Small intestine (tissue), 7 donors: ENCODE results near the gene LAMA3. TPM values are rescaled to one million over a fixed set of nuclear protein-coding genes. Genes with fewer than 3 reads are reported as not detected.

Experiments used
- DNase-seq, 2 donors: peaks; one replicate each; pipeline versions ENCODE4 v3.0.0 to v3.0.0-alpha.2; 2013
- FAIRE-seq: peaks from 2 replicates; lab custom pipeline; 2012; peaks lifted over from hg19 to GRCh38; lab: Jason Lieb, UNC
- H3K27ac ChIP-seq, 3 donors: one replicate each; pipeline ENCODE4 v1.5.1; 2013; ENCODE audit warnings: low read length in 2 of 3, mild to moderate bottlenecking in 2 of 3, control low read depth in 1 of 3, inconsistent platforms in 1 of 3, low read depth in 1 of 3, moderate library complexity in 1 of 3
- H3K27me3 ChIP-seq, 3 donors: one replicate each; pipeline ENCODE4 v1.6.1; 2013; ENCODE audit warnings: low read length in 3 of 3, inconsistent platforms in 1 of 3; ENCODE audit not compliant: control insufficient read depth in 3 of 3, insufficient read depth in 3 of 3
- H3K36me3 ChIP-seq, 3 donors: one replicate each; pipeline ENCODE4 v1.6.1; 2013; ENCODE audit warnings: low read length in 3 of 3, inconsistent platforms in 1 of 3, low read depth in 1 of 3, mild to moderate bottlenecking in 1 of 3, moderate library complexity in 1 of 3; ENCODE audit not compliant: control insufficient read depth in 3 of 3, insufficient read depth in 2 of 3
- H3K4me1 ChIP-seq, 3 donors: one replicate each; pipeline ENCODE4 v1.6.1; 2013; ENCODE audit warnings: low read length in 2 of 3, inconsistent platforms in 1 of 3, low read depth in 1 of 3, mild to moderate bottlenecking in 1 of 3, moderate library complexity in 1 of 3; ENCODE audit not compliant: control insufficient read depth in 3 of 3, insufficient read depth in 2 of 3
- H3K4me3 ChIP-seq, 3 donors: one replicate each; pipeline ENCODE4 v1.5.1; 2013; ENCODE audit warnings: low read length in 3 of 3, control low read depth in 1 of 3, inconsistent platforms in 1 of 3, low read depth in 1 of 3, mild to moderate bottlenecking in 1 of 3, moderate library complexity in 1 of 3
- H3K9me3 ChIP-seq, 2 donors: one replicate each; pipeline ENCODE4 v1.6.1; 2013; ENCODE audit warnings: low read depth in 1 of 2, low read length in 1 of 2; ENCODE audit not compliant: control insufficient read depth in 2 of 2, insufficient read depth in 1 of 2
- WGBS, 3 donors: extraction: QIAGEN DNeasy Blood & Tissue Kit; methylation state at CpG; one replicate each; pipeline ENCODE4 v1.1.7; 2013; 5-methylcytosine and 5-hydroxymethylcytosine counted together
- polyA plus RNA-seq, 4 donors: library from polyadenylated mRNA; stranded (reverse) in 3 of 4; unstranded in 1 of 4; fragments of 200-250 nt in 3 of 4; fragments of 120-200 nt in 1 of 4; gene quantifications; one replicate each; pipeline versions ENCODE4 v1.2.1 to v1.2.3, GENCODE V29; 2013
- donor health status: healthy with polysubstance abuse.
- donor health status: control.
- donor health status: control.
- donor health status: Bipolar disorder and iron deficiency.
- donor health status: healthy.

LAMA3 gene
- polyA plus RNA-seq, 4 donors = 9.7 to 67.4 (median 22.0) TPM

- no peaks in the 10 kb centered on the region for H3K36me3 ChIP-seq
- H3K27ac ChIP-seq = no peak overlapping the region
- no peaks in the 10 kb centered on the region for H3K27me3 ChIP-seq
- 86 to 87% (median 87%) methylated on average over 14 of the region's 14 CpGs for WGBS, 3 donors
- no peak overlapping the region for H3K4me3 ChIP-seq
- no peak for FAIRE-seq
- no peaks in the 10 kb centered on the region for H3K4me1 ChIP-seq
- DNase-seq = no peak
- H3K9me3 ChIP-seq = peaks cover 0 to 3% of the 10 kb centered on the region in 2 donors
These were observed 69.0 kb downstream of the LAMA3 start for GRCh38 chr18:23758281-23758680.

DNA sequence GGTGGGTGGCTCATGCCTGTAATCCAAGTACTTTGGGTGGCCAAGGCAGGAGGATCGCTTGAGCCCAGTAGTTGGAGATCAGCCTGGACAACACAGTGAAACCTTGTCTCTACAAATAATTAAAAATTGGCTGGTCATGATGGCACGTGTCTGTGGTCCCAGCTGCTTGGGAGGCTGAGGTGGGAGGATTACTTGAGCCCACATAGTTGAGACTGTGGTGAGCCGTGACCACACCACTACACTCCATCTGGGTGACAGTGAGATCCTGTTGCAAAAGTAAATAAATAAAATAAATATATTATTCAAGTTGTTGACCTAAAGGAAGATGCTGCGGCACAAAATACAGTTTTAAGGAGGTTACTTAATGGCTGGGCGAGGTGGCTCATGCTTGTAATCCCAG lies 72.7 kb downstream of the LAMA3 start:
- FAIRE-seq (no peak), DNase-seq (no peak)
- H3K36me3 ChIP-seq = no peaks in the 10 kb centered on the region
- no peaks in the 10 kb centered on the region for H3K4me1 ChIP-seq
- WGBS, 3 donors = 89 to 96% (median 94%) methylated on average over 5 of the region's 5 CpGs
- no peak overlapping the region for H3K4me3 ChIP-seq
- H3K9me3 ChIP-seq = no peaks in the 10 kb centered on the region
- no peak overlapping the region for H3K27ac ChIP-seq
- H3K27me3 ChIP-seq = no peaks in the 10 kb centered on the region

DNA sequence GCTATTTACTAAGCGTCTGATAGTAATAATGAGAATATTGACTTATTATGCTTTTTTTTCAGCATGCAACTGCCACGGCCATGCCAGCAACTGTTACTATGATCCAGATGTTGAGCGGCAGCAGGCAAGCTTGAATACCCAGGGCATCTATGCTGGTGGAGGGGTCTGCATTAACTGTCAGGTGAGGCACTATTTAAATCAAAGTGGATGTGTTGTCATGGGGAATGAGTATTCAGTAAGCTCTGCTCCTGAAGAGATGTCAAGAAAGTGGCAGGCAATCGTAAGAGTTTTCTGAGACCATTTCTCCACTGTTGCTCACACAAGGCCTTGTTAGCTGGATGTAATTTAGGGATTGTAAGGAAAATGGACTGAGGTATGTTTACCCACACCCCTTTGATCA lies 74.1 kb downstream of the LAMA3 start:
- no peak overlapping the region for H3K27ac ChIP-seq
- no peaks in the 10 kb centered on the region for H3K4me1 ChIP-seq
- DNase-seq (no peak), FAIRE-seq (no peak)
- H3K27me3 ChIP-seq = no peaks in the 10 kb centered on the region
- whole genome bisulfite sequencing, 3 donors = 91 to 92% (median 92%) methylated on average over 4 of the region's 4 CpGs
- H3K4me3 ChIP-seq = no peak overlapping the region
- H3K9me3 ChIP-seq = peaks cover 0 to 3% of the 10 kb centered on the region in 2 donors
- no peaks in the 10 kb centered on the region for H3K36me3 ChIP-seq

- Histone ChIP-seq H3K36me3 (no peaks in the 10 kb centered on the region), H3K9me3 (peaks cover 0 to 3% of the 10 kb centered on the region in 2 donors), H3K27me3 (no peaks in the 10 kb centered on the region), H3K27ac (no peak overlapping the region), H3K4me1 (no peaks in the 10 kb centered on the region), H3K4me3 (no peak overlapping the region)
- FAIRE-seq = no peak
- no peak for DNase-seq
- WGBS, 3 donors = 93 to 98% (median 98%) methylated on average over 1 of the region's 1 CpG
These were observed 76.7 kb downstream of the LAMA3 start for GRCh38 chr18:23765931-23766330.

GRCh38 chr18:23772327-23773024 lies 83.2 kb downstream of the LAMA3 start:
- DNase-seq (no peak), FAIRE-seq (no peak)
- WGBS, 3 donors = 82 to 85% (median 85%) methylated on average over 4 of the region's 4 CpGs
- Histone ChIP-seq H3K27me3 (no peaks in the 10 kb centered on the region), H3K4me3 (no peak overlapping the region), H3K36me3 (no peaks in the 10 kb centered on the region), H3K27ac (no peak overlapping the region), H3K4me1 (no peaks in the 10 kb centered on the region), H3K9me3 (peaks cover 0 to 3% of the 10 kb centered on the region in 2 donors)

- WGBS, 3 donors = 64 to 68% (median 65%) methylated on average over 3 of the region's 3 CpGs
- H3K36me3 ChIP-seq = no peaks in the 10 kb centered on the region
- no peak for DNase-seq
These were observed 87.1 kb downstream of the LAMA3 start for GRCh38 chr18:23776306-23776705.

DNA sequence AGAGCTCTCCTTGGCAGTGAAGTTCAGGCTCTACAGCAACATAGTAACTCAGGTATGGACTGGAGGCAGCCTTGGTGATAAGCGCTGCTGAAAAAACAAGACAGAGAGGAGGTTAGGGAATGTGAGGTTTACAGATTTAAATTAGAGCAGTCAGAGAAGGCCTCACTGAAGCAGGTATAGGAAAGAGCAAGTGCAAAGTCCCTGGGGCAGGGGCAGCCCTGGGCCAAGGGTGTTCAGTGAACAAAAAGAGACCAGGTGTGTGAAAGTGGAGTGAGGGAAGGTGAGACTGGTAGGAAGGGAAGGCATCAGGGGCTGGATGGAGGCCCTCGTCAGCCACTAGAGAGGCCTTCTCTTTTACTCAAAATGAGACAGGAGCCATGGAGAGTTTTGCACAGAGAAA lies 89.6 kb downstream of the LAMA3 start:
- no peak for FAIRE-seq
- 92 to 95% (median 92%) methylated on average over 2 of the region's 2 CpGs for WGBS, 3 donors
- Histone ChIP-seq H3K4me3 (no peak overlapping the region), H3K27ac (no peak overlapping the region), H3K27me3 (no peaks in the 10 kb centered on the region), H3K4me1 (no peaks in the 10 kb centered on the region), H3K36me3 (no peaks in the 10 kb centered on the region), H3K9me3 (no peaks in the 10 kb centered on the region)
- no peak for DNase-seq

More at GRCh38 chr18:23776306-23776705, 87.1 kb downstream of the LAMA3 start:
- no peaks in the 10 kb centered on the region for H3K27me3 ChIP-seq
- no peaks in the 10 kb centered on the region for H3K4me1 ChIP-seq
- no peaks in the 10 kb centered on the region for H3K9me3 ChIP-seq
- H3K4me3 ChIP-seq = no peak overlapping the region
- no peak overlapping the region for H3K27ac ChIP-seq
- FAIRE-seq = no peak

DNA sequence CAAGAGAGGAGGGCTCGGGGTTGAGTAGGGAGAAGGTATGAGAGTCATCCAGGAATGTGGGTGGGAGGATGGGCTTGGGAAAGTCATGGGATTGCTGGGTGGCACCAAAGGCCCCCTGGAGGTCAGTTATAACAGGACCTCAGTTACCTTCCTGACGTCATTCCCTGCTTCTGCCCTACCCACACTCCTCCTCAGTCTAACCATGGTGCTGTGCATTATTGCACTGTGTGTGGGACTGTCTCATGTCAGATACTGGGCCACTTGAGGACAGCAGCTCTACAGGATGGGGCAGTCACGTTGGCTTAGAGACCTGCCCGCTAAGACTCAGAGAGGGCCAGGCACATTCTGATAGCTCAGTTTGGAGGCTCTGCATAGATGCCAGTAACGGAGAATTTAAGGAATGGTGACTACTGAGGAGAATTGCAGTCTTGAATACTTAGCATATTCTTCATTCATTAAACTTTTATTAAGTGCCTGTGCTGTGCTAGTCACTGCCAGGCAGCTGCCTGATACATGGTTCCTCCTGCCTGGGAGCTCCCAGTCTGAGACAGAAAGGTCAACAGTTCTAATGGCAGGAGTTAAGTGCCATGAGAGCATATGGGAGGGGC lies 90.5 kb downstream of the LAMA3 start:
- Histone ChIP-seq H3K27me3 (no peaks in the 10 kb centered on the region), H3K4me3 (no peak overlapping the region), H3K27ac (no peak overlapping the region), H3K9me3 (no peaks in the 10 kb centered on the region), H3K36me3 (no peaks in the 10 kb centered on the region), H3K4me1 (no peaks in the 10 kb centered on the region)
- DNase-seq (no peak), FAIRE-seq (no peak)
- WGBS, 3 donors = 69 to 79% (median 75%) methylated on average over 5 of the region's 5 CpGs
